IPS DF 4.7 (cell line): Measurements from ENCODE around the gene NUDT3.

Experiments used
- DNase-seq: peaks from one replicate; pipeline ENCODE4 v3.0.0-alpha.2; 2013; ENCODE audit warnings: low spot score; ENCODE audit errors: extremely low read depth

Gene NUDT3

DNA sequence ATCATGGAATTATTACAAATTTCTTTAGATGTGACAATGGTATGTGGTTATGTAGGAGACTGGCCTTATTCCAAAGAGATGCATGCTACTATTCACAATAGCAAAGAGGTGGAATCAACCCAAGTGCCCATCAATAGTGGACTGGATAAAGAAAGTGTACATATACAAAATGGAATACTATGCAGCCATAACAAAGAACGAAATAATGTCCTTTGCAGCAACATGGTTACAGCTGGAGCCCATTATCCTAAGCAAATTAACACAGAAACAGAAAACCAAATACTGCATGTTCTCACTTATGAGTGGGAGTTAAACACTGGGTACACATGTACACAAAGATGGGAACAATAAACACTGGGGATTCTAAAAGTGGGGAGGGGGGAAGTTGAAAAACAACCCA, 69.7 kb downstream of the NUDT3 start:
- DNase-seq: no peak

DNA sequence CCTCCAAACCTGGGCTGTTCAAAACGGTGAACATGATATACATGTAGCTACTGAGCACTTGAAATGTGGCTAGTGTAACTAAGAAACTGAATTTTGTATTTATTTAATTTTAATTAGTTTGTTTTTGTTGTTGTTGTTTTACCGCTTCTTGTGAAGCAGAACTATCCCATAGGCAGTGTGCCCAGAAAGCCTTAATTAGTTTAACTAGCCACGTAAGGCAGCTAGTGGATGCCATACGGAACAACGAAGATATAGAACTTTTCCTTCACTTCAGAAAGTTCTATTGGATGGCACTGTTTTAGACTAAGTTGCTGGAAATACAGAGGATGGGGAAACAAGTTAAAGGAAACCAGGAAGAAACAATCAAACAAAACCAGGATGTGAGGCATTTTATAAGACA, 70.6 kb downstream of the NUDT3 start:
- no peak for DNase-seq

DNA sequence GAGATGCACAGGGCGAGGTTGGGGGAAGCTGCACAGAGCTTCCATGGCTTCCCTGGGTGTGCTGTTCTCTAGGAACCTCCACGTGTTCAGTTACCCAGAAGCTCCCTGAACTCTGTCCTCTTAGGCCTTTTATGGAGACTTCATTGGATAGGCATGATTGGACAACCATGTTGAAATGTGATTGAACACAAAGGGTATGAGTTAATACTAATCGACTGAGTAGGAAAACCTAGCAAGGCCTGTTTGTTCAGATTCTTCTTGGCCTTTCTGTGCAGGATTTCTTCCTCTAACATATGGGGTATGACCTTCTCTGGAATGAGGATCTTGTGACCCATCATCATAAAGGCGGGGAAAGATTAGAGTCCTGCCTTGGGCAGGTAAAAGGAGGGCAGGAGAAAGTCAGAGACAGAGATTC, 73.0 kb downstream of the NUDT3 start:
- DNase-seq: no peak

DNA sequence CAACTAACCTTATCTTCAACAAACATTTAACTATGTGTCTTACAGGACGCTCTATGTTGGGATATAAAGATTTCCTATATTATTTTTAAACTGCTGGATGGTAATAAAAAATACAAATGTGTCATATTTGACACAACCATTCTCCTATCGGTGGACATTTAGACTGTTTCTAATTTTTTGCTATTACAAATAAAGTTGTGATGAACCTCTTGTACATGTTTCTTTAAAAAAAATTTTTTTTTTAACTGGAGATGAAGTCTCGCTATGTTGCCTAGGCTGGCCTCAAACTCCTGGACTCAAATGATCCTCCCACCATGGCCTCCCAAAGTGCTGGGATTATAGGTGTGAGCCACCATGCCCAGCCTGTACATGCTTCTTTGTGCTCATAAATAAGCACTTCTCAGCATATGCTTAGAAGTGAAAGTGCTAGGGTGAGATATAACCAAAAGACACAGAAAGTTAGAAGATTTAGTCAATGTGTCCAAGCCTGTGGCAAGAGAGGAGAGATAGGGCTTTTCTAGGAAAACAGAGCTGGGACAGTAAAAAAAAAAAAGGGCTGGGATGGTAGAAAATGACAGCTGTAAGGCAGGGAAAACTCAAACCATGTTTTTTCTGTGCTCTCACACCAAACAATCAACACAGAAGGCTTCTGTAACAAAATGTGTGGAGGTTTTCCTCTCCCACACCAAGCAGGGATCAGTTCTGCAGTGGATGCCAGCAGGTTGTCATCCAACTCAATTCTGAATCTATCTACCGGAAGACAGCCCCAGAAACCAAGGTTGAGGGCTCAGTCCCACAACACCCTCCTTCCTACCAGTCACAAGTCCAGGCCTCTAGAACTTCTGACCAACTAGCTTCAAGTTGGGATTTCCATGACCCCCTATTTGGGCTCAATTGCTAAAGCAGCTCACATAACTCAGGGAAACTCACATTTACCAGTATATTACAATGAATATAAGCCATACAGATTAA, 73.7 kb downstream of the NUDT3 start:
- DNase-seq: no peak

DNA sequence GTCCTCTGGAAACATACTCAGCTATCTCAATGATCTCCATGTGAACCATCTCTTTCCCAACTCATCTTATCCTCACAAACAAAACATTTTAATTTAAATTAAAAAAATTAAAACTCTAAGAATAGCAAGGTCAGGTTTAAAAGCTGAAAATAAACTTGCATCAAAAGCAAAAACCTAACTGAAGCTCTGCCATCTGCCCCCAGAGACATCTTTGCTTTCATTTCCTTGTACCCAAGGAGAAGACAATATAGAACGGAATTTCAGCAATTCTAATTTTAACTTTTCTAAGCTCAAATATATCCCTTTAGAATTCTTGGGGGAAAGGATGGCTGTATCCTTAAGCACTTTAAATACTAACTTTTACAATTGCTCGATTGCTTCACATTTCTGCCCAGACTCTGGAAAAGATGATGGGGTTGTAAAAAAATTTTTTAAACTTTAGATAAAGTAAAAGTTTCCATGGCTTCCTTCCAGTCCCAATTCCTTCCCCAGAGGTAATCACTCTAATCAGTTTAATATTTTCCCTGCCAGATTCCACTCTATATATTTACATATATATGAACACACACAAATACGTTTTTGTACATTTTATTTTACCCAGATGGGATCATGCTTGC, 74.5 kb downstream of the NUDT3 start:
- no peak for DNase-seq

DNA sequence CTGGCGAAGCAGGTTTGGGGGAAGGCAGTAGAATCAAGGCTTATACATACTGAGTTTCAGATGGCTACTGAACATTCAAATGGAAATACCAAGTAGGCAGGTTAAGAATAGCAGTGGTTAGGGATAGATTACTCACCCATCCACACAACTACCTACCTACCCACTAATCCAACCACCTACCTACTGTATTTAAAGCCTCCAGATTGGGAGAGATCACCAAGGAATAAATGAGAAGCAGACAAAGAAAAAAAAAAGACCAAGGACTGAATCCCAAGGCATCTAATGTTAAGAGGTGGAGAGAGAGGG, 75.3 kb downstream of the NUDT3 start:
- no peak for DNase-seq

DNA sequence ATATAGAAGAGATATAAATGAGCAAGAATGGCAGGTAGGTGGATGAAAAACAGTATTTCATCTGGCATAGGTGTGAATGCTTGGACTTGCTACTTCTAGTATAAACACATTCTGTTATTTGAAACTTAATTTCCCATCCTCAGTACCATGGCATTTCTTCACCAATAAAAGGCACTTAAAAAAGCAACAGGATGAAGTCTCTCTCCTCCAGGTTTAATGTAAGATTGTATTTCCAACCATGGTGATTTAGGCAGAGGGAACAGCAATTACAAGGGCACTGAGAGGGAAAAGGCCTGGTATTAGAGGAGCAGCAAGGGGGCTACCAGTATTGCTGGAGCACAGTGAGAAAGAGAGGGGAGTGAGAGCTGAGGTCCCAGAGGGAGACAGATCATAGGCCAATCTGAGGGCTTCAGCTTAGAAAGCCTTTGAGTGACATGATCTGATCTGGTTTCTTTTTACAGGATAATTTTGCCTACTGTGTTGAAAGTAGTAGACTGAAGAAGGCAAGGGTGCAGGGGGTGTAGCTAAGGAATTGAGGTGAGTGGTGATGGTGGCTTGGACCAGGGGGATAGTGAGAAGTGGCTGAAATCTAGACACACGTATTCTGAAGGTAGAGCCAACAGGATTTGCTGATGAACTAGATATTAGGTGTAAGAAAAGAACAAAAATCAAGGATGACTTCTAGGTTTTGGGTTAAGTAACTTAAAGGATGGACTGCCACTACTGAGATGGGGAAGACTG, 75.9 kb downstream of the NUDT3 start:
- no peak for DNase-seq

DNA sequence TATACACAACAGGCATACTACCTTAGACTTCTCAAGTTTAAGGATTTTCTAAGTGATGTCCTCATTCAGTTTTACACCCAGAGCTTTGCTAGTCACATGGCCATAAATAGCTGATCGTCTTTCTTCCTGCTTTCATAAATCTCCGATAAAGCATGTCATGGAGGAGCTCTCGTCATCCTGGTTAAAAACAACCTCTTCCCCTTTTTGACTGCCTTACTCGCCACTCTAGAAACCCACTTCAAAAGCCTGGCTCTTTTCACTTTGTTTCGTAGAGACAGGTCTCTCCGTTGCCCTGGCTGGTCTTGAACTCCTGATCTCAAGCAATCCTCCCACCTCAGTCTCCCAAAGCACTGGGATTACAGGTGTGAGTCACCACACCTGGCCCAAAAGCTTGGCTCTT, 76.7 kb downstream of the NUDT3 start:
- no peak for DNase-seq

DNA sequence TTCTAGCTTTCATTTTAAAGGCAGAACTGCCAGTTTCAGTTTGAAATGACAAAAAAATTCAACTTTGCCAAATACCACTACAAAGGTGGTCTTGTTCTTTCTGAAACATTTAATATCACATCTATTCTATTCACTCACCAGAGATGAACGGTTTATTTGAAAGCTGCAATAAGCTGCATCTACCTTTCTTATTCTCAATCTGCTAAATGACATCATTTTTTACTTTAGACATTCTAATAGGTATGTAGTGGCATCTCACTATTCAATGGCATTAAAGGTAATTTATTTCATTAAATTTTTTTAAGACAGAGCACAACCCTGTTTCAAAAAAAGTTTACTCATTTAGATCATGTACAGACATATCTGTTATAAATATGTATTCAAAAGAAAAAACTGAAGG, 77.2 kb downstream of the NUDT3 start:
- DNase-seq: no peak

DNA sequence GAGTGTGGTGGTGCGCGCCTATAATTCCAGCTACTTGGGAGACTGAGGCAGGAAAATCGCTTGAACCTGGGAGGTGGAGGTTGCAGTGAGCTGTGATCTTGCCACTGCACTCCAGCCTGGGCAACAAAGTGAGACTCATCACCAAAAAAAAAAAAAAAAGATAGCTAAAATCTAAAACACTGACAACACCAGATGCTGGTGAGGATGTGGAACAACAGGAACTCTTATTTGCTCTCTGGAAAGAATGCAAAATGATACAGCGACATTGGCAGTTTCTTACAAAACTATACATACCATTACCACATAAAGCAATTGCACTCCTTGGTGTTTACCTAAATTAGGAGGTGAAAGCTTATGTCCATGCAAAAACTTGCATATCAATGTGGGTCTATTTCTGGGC, 80.2 kb downstream of the NUDT3 start:
- no peak for DNase-seq

DNA sequence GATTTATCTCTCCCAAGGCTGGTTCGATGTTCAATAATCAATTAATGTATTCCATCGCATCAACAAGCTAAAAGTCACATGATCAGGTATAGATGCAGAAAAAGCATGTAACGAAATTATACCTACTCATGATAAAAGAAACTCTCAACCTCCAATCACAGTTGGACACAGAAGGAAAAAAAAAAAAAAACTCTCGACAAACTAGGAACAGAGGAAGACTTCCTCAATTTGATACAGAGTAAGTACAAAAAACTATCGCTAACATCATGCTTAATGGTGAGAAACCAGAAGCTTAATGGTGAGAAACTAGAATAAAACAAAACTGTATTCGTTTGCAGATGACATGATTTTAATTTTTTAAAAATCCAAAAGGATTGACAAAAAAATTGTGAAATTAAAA, 81.7 kb downstream of the NUDT3 start:
- no peak for DNase-seq

DNA sequence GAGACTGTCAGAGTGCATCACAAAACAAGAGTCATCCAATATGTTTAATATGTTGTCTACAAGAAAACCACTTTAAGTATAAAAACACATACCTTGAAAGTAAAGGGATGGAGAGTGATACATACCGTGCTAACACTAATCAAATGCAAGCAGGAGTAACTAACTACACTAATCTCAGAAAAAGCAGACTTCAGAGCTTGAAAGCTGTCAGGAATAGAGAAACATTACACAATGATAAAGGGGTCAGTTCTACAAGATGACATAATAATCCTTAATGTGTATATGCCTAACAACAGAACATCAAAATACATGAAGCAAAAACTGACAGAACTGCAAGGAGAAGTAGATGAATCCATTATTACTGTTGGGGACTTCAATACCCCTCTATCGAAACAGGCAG, 84.0 kb downstream of the NUDT3 start:
- DNase-seq: no peak

DNA sequence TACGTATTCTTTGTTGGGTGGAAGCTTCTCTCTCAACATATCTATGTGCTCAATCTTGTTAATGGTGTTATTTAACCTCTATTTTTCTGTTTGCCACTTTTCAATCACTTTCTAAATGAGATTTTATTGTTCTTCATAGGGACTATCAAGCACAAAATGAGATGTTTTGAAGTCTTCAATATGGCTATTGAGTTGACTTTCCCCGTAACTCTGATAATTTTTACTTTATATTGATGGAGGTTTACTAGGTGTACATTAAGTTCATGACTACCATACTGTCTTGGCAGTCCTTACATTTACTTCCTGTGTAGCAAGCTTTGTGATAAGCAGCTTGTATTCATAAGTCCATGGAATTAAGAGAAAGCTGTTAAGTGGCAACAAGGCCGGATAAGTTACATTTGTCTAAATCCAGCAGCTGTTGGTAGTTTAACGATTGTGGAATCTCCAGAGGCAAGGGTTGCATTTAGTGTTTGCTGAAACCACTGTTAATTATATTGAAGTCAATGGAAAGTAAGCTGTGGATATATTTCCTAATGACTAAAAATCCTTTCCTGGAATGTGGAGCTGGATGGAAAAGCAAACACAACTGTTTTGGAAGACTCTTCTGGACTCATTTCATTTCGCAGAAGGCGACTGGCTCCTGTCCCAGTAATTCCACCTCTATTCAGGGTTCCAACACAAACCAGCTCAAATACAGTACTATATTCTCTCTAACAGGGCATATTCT, 86.3 kb downstream of the NUDT3 start:
- DNase-seq: no peak

DNA sequence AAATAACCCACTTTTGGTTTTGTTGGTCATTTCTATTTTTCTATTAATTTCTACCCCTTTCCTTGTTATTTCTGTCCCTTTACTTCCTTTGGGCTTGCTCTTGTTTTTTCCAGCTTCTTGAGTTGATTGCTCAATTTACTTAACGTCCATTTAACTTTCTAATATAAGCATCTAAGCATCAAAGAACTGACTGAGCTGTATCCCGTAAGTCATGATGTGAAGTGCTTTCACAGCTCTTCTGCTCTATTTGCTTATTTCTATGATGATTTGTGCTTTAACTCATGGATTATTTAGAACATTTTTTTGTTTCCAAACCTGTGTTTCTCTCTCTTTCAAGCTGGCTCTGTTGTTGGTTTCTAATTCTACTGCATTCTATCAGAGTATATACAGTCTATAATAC, 87.0 kb downstream of the NUDT3 start:
- DNase-seq: no peak

DNA sequence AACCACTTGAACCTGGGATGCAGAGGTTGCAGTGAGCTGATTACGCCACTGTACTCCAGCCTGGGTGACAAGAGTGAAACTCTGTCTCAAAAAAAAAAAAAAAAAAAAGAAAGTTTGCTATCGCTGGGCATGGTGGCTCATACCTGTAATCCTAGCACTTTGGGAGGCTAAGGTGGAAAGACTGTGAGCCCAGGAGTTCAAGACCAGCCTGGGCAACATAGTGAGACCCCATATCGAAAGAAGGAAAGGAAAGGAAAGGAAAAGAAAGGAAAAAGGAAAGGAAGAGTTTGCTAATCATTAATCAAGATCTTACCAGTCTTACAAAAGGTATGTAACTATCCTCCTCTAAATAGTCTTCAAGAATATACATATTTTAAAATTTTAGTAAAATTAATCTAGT, 88.3 kb downstream of the NUDT3 start:
- DNase-seq: no peak

DNA sequence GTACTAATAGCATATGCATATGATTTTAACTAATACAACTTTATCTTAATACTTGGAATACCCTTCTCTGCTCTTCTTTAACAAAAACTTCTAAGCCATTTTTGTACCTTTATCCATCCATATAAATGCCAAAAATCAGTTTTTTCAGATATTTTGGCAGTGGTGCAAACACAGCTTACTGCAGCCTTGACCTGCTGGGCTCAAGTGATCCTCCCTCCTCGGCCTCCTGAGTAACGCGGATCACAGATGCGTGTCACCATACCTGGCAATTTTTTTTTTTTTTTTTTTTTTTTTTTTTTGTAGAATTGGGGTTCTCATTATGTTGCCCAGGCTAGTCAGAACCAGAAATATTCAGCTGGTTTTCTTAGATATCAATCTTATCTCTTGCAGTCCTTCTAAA, 89.5 kb downstream of the NUDT3 start:
- no peak for DNase-seq

DNA sequence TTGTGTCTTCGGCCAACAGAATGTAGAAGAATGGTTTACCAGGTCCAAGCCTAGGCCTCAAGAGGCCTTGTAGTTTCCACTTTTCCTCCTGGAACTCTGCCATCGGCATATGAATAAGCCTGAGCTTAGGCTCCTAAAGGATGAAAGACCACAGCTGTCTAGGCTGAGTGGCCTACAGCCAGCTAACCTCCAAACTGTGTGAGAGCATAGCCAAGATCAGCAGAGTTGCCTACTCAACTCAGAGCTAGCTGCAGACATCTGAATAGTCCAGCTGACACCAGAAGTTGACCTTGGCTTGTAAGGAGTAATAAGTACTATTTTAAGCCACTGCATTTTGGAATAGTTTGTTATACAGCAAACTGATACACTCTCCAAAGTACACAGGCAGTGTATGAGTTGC, 91.1 kb downstream of the NUDT3 start:
- no peak for DNase-seq

DNA sequence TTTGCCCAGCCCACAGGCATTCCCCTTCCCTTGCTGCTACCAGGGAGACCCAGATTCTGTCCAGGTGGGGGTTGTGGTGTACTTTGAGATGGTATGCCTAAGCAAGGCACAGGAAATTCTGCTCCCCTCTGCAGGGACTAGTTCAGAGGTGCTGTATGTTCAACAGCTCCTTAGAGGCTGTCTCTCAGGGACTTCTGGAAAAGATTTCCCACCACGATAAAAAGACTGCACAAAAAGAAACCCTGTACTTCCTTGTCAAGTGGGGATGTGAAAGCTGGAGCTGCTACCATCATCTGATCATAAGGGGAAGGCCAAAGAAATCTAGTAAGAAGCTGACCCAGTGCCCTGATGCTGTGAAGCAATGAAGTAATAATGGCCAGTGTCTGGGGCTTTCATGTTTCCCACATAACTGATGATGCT, 92.1 kb downstream of the NUDT3 start:
- no peak for DNase-seq

DNA sequence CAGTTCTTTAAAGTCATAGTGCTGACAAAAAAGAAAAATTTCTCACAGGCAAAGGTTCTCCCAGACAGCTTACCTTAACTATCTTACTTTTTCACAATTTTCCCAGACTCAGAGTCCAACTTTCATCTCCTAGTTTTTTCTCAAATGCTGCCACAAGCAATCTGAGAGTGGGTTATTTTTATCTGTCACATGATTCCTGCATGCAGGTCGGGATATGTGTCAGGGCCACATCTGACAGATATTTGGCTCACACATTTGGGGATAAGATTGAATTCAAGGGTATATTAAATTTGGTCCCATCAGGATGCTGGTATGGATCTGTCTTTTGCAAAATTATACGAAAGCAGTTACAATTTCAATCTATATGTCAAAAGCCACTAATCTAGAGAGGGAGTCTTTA, 93.5 kb downstream of the NUDT3 start:
- DNase-seq: no peak

DNA sequence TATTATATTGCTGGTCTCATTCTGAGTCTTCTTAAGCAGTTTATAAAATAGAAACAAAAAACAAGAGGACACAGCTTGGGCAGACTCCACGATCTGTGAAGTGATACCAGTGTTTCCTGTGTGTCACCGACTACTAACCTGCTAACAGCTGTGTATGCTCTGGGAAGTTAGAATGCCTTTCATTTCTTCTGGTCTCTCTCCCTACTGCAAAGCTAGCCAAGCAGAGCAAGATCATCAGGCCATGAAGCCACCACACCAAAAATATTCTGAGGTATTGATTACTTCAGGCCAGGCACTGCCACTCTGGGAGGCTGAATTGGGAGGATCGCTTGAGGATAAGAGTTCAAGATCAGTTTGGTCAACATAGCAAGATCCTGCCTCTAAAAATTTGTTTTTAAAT, 96.7 kb downstream of the NUDT3 start:
- DNase-seq: no peak

DNA sequence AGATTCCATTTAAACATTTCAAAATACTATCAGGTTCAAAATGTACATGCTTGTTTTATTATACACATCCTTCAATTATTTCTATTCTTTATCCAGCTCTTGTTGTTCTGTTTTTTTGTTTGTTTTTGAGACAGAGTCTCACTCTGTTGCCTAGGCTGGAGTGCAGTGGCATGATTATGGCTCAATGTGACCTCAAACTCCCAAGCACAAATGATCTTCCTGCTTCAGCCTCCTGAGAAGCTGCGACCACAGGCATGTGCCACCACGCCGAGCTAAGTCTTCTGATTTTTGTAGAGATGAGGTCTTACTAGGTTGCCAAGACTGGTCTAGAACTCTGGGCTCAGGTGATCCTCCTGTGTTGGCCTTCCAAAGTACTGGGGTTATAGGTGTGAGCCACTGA, 99.5 kb downstream of the NUDT3 start:
- no peak for DNase-seq

DNA sequence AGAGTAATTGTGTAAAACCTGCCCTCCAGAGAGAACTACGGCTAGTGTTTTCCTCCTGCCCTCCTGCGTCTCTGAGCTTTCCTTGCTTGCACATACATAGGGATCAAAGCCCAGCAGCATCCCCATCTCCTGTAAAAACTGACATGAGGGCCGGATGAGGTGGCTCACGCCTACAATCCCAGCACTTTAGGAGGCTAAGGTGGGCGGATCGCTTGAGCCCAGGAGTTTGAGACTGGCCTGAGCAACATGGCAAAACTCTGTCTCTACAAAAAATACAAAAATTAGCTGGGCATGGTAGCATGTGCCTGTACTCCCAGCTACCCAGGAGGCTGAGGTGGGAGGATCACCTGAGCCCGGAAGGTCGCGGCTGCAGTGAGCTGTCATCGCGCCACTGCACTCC, 103.3 kb downstream of the NUDT3 start:
- DNase-seq: no peak
